Measurements from ENCODE around the gene CCDC192. TPM values are rescaled to one million over a fixed set of nuclear protein-coding genes. Genes with fewer than 3 reads are reported as not detected.
"Not testable (repeated sequence)": the region's sequence is repeated elsewhere in the genome, so short reads cannot be mapped to it uniquely, and the experiment has no call there.

The CCDC192 gene
- total and polyA plus RNA-seq, 2 experiments from 2014 or later, result 0.40 TPM; not detected in 1

DNA sequence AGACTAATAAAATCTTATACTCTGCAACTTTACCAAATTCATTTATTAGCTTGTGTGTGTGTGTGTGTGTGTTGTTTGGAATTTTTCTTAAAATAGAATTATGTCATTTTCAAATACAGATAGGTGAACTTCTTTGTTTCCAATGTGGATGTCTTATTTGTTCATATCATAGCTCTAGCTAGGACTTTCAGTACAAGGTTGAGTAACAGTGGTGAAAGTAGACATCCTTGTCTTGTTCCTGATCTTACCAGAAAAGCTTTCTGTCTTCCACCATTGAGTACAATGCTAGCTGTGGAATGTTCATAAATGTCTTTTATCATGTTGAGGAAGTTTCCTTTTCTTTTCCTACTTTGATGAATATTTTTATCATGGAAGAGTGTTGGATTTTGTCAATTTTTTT, 74.8 kb downstream of the CCDC192 start (continued):
- no peak for TF ChIP-seq ZNF462 (CRISPR knock-in tag; IDR thresholded peaks at IDR 0.05)
- no peak for TF ChIP-seq JUNB (IDR thresholded peaks at IDR 0.05; ENCODE audit: unreplicated experiment)
- TF ChIP-seq ETS1 (IDR thresholded peaks at IDR 0.05), result no peak
- TF ChIP-seq CREB1 (CRISPR knock-in tag; IDR thresholded peaks at IDR 0.05; ENCODE audit: low read depth), result no peak
- no peak for TF ChIP-seq EZH2phosphoT487 (IDR thresholded peaks at IDR 0.05; ENCODE audit: unreplicated experiment)
- TF ChIP-seq NANOG (IDR thresholded peaks at IDR 0.05; ENCODE audit: borderline replicate concordance), result no peak

GRCh38 chr5:127782450-127782849, 79.3 kb downstream of the CCDC192 start:
- H3K79me2 ChIP-seq (replicated peaks; ENCODE audit: insufficient read depth); H3K27ac Mint-ChIP-seq; H3K4me3 Mint-ChIP-seq; DNase-seq (ENCODE audit: low spot score); H3K4me3 ChIP-seq; H3K4me1 Mint-ChIP-seq; H3K4me1 ChIP-seq (ENCODE audit: insufficient read depth); H3K4me2 ChIP-seq; H4K20me1 ChIP-seq (replicated peaks; ENCODE audit: insufficient read depth); ATAC-seq; H2AFZ ChIP-seq; H3K9me2 ChIP-seq (ENCODE audit: insufficient read depth); H3K27me3 Mint-ChIP-seq (ENCODE audit: insufficient read depth, low read depth, poor library complexity); H3K36me3 Mint-ChIP-seq (ENCODE audit: low read depth); H3K27me3 ChIP-seq (ENCODE audit: insufficient read depth); H3F3A ChIP-seq (replicated peaks; ENCODE audit: low read depth); H3K36me3 ChIP-seq (ENCODE audit: insufficient read depth); H3K27ac ChIP-seq (ENCODE audit: low read depth): not testable (repeated sequence)
- H3K9me3 Mint-ChIP-seq, result peaks cover 11% of the 10 kb centered on the region
